Liver (tissue), 9 donors: Measurements from ENCODE around the gene XRCC6. TPM values are rescaled to one million over a fixed set of nuclear protein-coding genes. Genes with fewer than 3 reads are reported as not detected.

ENCODE experiments used
- DNase-seq: peaks from one replicate; pipeline ENCODE4 v3.0.0-alpha.2; 2017; ENCODE audit warnings: low spot score
- H3K27ac ChIP-seq, 2 donors: one replicate each; pipeline ENCODE4 v1.7.0; 2013; ENCODE audit warnings: inconsistent platforms in 2 of 2, low read length in 2 of 2, control low read depth in 1 of 2, low read depth in 1 of 2, mild to moderate bottlenecking in 1 of 2
- H3K27me3 ChIP-seq, 4 donors: one replicate each; pipeline versions ENCODE4 v1.6.1 to v1.7.0; 2013; ENCODE audit warnings: low read length in 3 of 4, inconsistent platforms in 1 of 4, mild to moderate bottlenecking in 1 of 4, moderate library complexity in 1 of 4; ENCODE audit not compliant: control insufficient read depth in 4 of 4, insufficient read depth in 4 of 4
- H3K36me3 ChIP-seq, 4 donors: one replicate each; pipeline versions ENCODE4 v1.6.1 to v1.7.0; 2013; ENCODE audit warnings: low read length in 3 of 4, mild to moderate bottlenecking in 3 of 4, low read depth in 1 of 4, moderate library complexity in 1 of 4; ENCODE audit not compliant: control insufficient read depth in 4 of 4, insufficient read depth in 3 of 4
- H3K4me1 ChIP-seq, 4 donors: one replicate each; pipeline versions ENCODE4 v1.6.1 to v1.7.0; 2013; ENCODE audit warnings: low read length in 3 of 4, mild to moderate bottlenecking in 3 of 4, moderate library complexity in 1 of 4; ENCODE audit not compliant: control insufficient read depth in 4 of 4, insufficient read depth in 4 of 4
- H3K4me3 ChIP-seq, 3 donors: one replicate each; pipeline versions ENCODE4 v1.6.1 to v1.7.0; 2013; ENCODE audit warnings: low read length in 3 of 3, control low read depth in 1 of 3, low read depth in 1 of 3, mild to moderate bottlenecking in 1 of 3
- H3K9ac ChIP-seq, 2 donors: one replicate each; pipeline ENCODE4 v1.7.0; 2013; ENCODE audit warnings: low read length in 2 of 2, mild to moderate bottlenecking in 2 of 2, moderate library complexity in 2 of 2, control low read depth in 1 of 2, low read depth in 1 of 2
- H3K9me3 ChIP-seq, 4 donors: one replicate each; pipeline versions ENCODE4 v1.6.1 to v1.7.0; 2013; ENCODE audit warnings: low read length in 3 of 4; ENCODE audit not compliant: control insufficient read depth in 4 of 4
- EGR1 ChIP-seq, 2 donors: IDR thresholded peaks; 2 replicates each; pipeline ENCODE4 v1.6.1; 2016 to 2018; ENCODE audit warnings: antibody characterized with exemption in 2 of 2, low read depth in 2 of 2
- FOXA1 ChIP-seq: IDR thresholded peaks from 2 replicates; pipeline ENCODE4 v1.6.1; 2016; ENCODE audit warnings: antibody characterized with exemption
- FOXA2 ChIP-seq: IDR thresholded peaks from 2 replicates; pipeline ENCODE4 v1.6.1; 2016; ENCODE audit warnings: antibody characterized with exemption
- GABPA ChIP-seq, 2 donors: IDR thresholded peaks in 1 of 2; conservative IDR thresholded peaks in 1 of 2; 2 replicates each; pipeline ENCODE4 v1.6.1; 2016; ENCODE audit warnings: antibody characterized with exemption in 2 of 2, mild to moderate bottlenecking in 1 of 2, moderate library complexity in 1 of 2
- HNF4A ChIP-seq, 2 donors: conservative IDR thresholded peaks; 2 replicates each; pipeline ENCODE4 v1.6.1; 2016; ENCODE audit warnings: antibody characterized with exemption in 2 of 2, mild to moderate bottlenecking in 2 of 2
- HNF4G ChIP-seq: IDR thresholded peaks from 2 replicates; pipeline ENCODE4 v1.6.1; 2016; ENCODE audit warnings: antibody characterized with exemption
- JUND ChIP-seq, 2 donors: IDR thresholded peaks; 2 replicates each; pipeline ENCODE4 v1.6.1; 2016; ENCODE audit warnings: antibody characterized with exemption in 2 of 2
- NR2F2 ChIP-seq: IDR thresholded peaks from 2 replicates; pipeline ENCODE4 v1.6.1; 2016; ENCODE audit warnings: antibody characterized with exemption
- RAD21 ChIP-seq, 2 donors: IDR thresholded peaks; 2 replicates each; pipeline ENCODE4 v1.6.1; 2016; ENCODE audit warnings: antibody characterized with exemption in 2 of 2, mild to moderate bottlenecking in 2 of 2
- RXRA ChIP-seq, 2 donors: IDR thresholded peaks; 2 replicates each; pipeline ENCODE4 v1.6.1; 2017 to 2018; ENCODE audit warnings: antibody characterized with exemption in 2 of 2, mild to moderate bottlenecking in 1 of 2
- SP1 ChIP-seq: IDR thresholded peaks from 2 replicates; pipeline ENCODE4 v1.6.1; 2018; ENCODE audit warnings: antibody characterized with exemption, mild to moderate bottlenecking
- TAF1 ChIP-seq: conservative IDR thresholded peaks from 2 replicates; pipeline ENCODE4 v1.6.1; 2016; ENCODE audit warnings: antibody characterized with exemption, mild to moderate bottlenecking
- YY1 ChIP-seq: IDR thresholded peaks from 2 replicates; pipeline ENCODE4 v1.6.1; 2016; ENCODE audit warnings: antibody characterized with exemption, mild to moderate bottlenecking
- WGBS: extraction: QIAGEN DNeasy Blood & Tissue Kit; methylation state at CpG from one replicate; pipeline ENCODE4 v1.1.7; 2013; 5-methylcytosine and 5-hydroxymethylcytosine counted together
- polyA plus RNA-seq, 2 donors: library from polyadenylated mRNA; stranded (reverse) in 1 of 2; unstranded in 1 of 2; fragments of 200-250 nt in 1 of 2; fragments of >200 nt in 1 of 2; fragmentation: Nextera tagmentation in 1 of 2; extraction: Ambion mirVana in 1 of 2; gene quantifications; one replicate each; pipeline versions ENCODE4 v1.2.1 to v1.2.3, GENCODE V29; 2013 to 2015
- total RNA-seq, 2 donors: library from RNA; depleted of rRNA; stranded (reverse); fragments of >200 nt; gene quantifications; one replicate each; pipeline ENCODE4 v1.2.3, GENCODE V29; 2014
- TF ChIP-seq, protein P1 (sequence below): IDR thresholded peaks from 2 replicates; pipeline ENCODE4 v1.6.1; 2016; ENCODE audit warnings: antibody characterized with exemption, mild to moderate bottlenecking
- TF ChIP-seq, protein P2 (sequence below): IDR thresholded peaks from 2 replicates; pipeline ENCODE4 v1.6.1; 2016; ENCODE audit warnings: antibody characterized with exemption
- TF ChIP-seq, protein P3 (sequence below): IDR thresholded peaks from 2 replicates; pipeline ENCODE4 v1.6.1; 2016; ENCODE audit warnings: antibody characterized with exemption
- TF ChIP-seq, protein P4 (sequence below): IDR thresholded peaks from 2 replicates; pipeline ENCODE4 v1.6.1; 2016; ENCODE audit warnings: antibody characterized with exemption
- TF ChIP-seq, protein P5 (sequence below): fragments of 150-350 bp; IDR thresholded peaks from 2 replicates; pipeline ENCODE4 v1.5.1; 2017; ENCODE audit warnings: improper control_type of control experiment, low read depth, low read length; ENCODE audit not compliant: missing input control
- donor health status: healthy.
- donor health status: healthy.
- donor health status: healthy.
- donor health status: healthy.
- donor health status: healthy.

Gene XRCC6
- total RNA-seq, result 100 to 1,000 TPM; 104 to 148 TPM
- 10 to 100 TPM; 81.8 to 87.9 TPM for polyA plus RNA-seq

DNA sequence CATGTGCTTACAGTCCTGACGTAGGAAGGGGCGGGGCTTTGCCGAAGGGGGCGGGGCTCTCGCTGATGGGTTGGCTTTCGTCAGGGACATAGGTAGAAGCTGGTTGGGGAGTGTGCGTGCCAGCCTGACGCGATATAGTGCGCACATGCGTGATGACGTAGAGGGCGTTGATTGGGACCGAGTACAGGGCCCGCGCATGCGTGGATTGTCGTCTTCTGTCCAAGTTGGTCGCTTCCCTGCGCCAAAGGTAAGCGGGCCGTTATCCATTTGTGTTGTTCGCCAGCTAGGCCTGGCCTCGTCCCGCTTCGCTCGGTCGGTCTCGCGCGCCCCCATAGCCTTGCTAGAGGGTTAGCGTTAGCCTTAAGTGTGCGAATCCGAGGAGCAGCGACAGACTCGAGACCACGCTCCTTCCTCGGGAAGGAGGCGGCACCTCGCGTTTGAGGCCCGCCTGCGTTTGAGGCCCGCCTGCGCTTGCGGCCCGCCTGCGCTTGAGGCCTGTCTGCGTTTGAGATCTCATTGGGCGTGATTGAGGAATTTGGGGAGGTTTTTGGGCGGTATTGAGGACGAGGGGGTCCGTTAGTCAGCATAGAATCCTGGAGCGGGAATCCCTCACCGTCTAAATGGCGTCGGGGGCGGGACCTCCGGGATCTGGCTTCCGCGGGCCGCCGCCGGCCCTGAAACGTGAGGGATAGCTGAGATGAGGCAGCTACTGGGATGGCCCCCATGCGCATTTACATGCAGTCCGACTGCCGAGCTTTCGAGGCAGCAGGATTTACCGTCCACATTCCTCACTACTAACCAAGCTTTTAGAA is at the start of gene XRCC6:
XRCC6 (plus strand) TSS at position 197 of the 812 bp plus-strand sequence. CDS start 710 bp downstream, outside the sequence.
- Histone ChIP-seq H3K36me3 (peaks cover 0 to 15% (median 5%) of the 10 kb centered on the region in 4 donors), H3K27me3 (no peaks in the 10 kb centered on the region), H3K9me3 (no peaks in the 10 kb centered on the region), H3K9ac (peak within 1 kb of the TSS; percentile 94 to 95), H3K4me1 (peaks cover 2 to 34% (median 15%) of the 10 kb centered on the region in 4 donors), H3K27ac (peak within 1 kb of the TSS; percentile 96 to 100), H3K4me3 (peak within 1 kb of the TSS; percentile 76 to 97 (median 96))
- WGBS, result under 1% methylated on average over 70 of the region's 70 CpGs
- TF ChIP-seq FOXA2 (no peak), JUND (IDR thresholded peaks at IDR 0.05) (no peak), HNF4G (no peak), GABPA (IDR thresholded peaks at IDR 0.05 in 1 of 2, conservative IDR thresholded peaks at IDR 0.05 in 1 of 2) (no peak), FOXA1 (no peak), NR2F2 (no peak), SP1 (peak; percentile 64), HNF4A (conservative IDR thresholded peaks at IDR 0.05) (peak in 1 of 2 donors; percentile 29), YY1 (peak; percentile 94), EGR1 (IDR thresholded peaks at IDR 0.05; ENCODE audit: low read depth in 2 of 2) (no peak), TAF1 (no peak), RAD21 (IDR thresholded peaks at IDR 0.05) (no peak), RXRA (IDR thresholded peaks at IDR 0.05) (peak in 1 of 2 donors; percentile 3)
- TF ChIP-seq, protein P1, sequence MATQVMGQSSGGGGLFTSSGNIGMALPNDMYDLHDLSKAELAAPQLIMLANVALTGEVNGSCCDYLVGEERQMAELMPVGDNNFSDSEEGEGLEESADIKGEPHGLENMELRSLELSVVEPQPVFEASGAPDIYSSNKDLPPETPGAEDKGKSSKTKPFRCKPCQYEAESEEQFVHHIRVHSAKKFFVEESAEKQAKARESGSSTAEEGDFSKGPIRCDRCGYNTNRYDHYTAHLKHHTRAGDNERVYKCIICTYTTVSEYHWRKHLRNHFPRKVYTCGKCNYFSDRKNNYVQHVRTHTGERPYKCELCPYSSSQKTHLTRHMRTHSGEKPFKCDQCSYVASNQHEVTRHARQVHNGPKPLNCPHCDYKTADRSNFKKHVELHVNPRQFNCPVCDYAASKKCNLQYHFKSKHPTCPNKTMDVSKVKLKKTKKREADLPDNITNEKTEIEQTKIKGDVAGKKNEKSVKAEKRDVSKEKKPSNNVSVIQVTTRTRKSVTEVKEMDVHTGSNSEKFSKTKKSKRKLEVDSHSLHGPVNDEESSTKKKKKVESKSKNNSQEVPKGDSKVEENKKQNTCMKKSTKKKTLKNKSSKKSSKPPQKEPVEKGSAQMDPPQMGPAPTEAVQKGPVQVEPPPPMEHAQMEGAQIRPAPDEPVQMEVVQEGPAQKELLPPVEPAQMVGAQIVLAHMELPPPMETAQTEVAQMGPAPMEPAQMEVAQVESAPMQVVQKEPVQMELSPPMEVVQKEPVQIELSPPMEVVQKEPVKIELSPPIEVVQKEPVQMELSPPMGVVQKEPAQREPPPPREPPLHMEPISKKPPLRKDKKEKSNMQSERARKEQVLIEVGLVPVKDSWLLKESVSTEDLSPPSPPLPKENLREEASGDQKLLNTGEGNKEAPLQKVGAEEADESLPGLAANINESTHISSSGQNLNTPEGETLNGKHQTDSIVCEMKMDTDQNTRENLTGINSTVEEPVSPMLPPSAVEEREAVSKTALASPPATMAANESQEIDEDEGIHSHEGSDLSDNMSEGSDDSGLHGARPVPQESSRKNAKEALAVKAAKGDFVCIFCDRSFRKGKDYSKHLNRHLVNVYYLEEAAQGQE, result no peak
- TF ChIP-seq, protein P2, sequence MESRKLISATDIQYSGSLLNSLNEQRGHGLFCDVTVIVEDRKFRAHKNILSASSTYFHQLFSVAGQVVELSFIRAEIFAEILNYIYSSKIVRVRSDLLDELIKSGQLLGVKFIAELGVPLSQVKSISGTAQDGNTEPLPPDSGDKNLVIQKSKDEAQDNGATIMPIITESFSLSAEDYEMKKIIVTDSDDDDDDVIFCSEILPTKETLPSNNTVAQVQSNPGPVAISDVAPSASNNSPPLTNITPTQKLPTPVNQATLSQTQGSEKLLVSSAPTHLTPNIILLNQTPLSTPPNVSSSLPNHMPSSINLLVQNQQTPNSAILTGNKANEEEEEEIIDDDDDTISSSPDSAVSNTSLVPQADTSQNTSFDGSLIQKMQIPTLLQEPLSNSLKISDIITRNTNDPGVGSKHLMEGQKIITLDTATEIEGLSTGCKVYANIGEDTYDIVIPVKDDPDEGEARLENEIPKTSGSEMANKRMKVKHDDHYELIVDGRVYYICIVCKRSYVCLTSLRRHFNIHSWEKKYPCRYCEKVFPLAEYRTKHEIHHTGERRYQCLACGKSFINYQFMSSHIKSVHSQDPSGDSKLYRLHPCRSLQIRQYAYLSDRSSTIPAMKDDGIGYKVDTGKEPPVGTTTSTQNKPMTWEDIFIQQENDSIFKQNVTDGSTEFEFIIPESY, result no peak
- TF ChIP-seq, protein P3, sequence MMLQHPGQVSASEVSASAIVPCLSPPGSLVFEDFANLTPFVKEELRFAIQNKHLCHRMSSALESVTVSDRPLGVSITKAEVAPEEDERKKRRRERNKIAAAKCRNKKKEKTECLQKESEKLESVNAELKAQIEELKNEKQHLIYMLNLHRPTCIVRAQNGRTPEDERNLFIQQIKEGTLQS, result no peak
- TF ChIP-seq, protein P4, sequence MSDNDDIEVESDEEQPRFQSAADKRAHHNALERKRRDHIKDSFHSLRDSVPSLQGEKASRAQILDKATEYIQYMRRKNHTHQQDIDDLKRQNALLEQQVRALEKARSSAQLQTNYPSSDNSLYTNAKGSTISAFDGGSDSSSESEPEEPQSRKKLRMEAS, result peak; percentile 56
- TF ChIP-seq, protein P5, sequence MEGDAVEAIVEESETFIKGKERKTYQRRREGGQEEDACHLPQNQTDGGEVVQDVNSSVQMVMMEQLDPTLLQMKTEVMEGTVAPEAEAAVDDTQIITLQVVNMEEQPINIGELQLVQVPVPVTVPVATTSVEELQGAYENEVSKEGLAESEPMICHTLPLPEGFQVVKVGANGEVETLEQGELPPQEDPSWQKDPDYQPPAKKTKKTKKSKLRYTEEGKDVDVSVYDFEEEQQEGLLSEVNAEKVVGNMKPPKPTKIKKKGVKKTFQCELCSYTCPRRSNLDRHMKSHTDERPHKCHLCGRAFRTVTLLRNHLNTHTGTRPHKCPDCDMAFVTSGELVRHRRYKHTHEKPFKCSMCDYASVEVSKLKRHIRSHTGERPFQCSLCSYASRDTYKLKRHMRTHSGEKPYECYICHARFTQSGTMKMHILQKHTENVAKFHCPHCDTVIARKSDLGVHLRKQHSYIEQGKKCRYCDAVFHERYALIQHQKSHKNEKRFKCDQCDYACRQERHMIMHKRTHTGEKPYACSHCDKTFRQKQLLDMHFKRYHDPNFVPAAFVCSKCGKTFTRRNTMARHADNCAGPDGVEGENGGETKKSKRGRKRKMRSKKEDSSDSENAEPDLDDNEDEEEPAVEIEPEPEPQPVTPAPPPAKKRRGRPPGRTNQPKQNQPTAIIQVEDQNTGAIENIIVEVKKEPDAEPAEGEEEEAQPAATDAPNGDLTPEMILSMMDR, result no peak
- peak; percentile 100 for DNase-seq
